Thyroid gland (tissue), 4 donors: ENCODE results near the gene ANXA8. TPM values are rescaled to one million over a fixed set of nuclear protein-coding genes. Genes with fewer than 3 reads are reported as not detected.
"Not testable (repeated sequence)": the region's sequence is repeated elsewhere in the genome, so short reads cannot be mapped to it uniquely, and the experiment has no call there.

Experiments used
- DNase-seq, 2 donors: peaks; one replicate each; pipeline ENCODE4 v3.0.0-alpha.2; 2019
- H3K27ac ChIP-seq, 3 donors: fragments of 200-600 bp; sonication (generic); 1 replicate in 2 of 3; 2 replicates in 1 of 3; pipeline ENCODE4 v1.5.1; 2016 to 2019; ENCODE audit warnings: mild to moderate bottlenecking in 1 of 3, moderate library complexity in 1 of 3
- H3K27me3 ChIP-seq: fragments of 200-600 bp; sonication (generic); one replicate; pipeline ENCODE4 v1.5.1; 2019
- H3K36me3 ChIP-seq, 2 donors: fragments of 200-600 bp; sonication (generic); one replicate each; pipeline ENCODE4 v1.5.1; 2016 to 2019
- H3K4me1 ChIP-seq, 2 donors: fragments of 200-600 bp; sonication (generic); one replicate each; pipeline ENCODE4 v1.5.1; 2017 to 2019
- H3K4me3 ChIP-seq, 3 donors: fragments of 200-600 bp; sonication (generic); replicated peaks in 1 of 3; 1 replicate in 2 of 3; 2 replicates in 1 of 3; pipeline ENCODE4 v1.5.1; 2016; ENCODE audit warnings: mild to moderate bottlenecking in 1 of 3
- H3K9me3 ChIP-seq: fragments of 200-600 bp; sonication (generic); one replicate; pipeline ENCODE4 v1.5.1; 2017
- POLR2A ChIP-seq, 2 donors: fragments of 450-650 bp; IDR thresholded peaks; one replicate each; pipeline ENCODE4 v1.6.1; 2017; ENCODE audit warnings: antibody characterized with exemption in 2 of 2, mild to moderate bottlenecking in 2 of 2, moderate library complexity in 1 of 2
- WGBS, 2 donors: methylation state at CpG; one replicate each; pipeline ENCODE4 v1.1.5; 2017; 5-methylcytosine and 5-hydroxymethylcytosine counted together
- intact Hi-C: fragments of 100-400 bp; cut with DNase I; formaldehyde crosslinking; loops from one replicate; pipeline ENCODE4 v1.15.1; 2023
- total RNA-seq, 4 donors: library from RNA; depleted of rRNA; stranded (reverse); fragments of >200 nt; gene quantifications; one replicate each; pipeline ENCODE4 v1.2.3, GENCODE V29; 2016
- TF ChIP-seq, protein P1 (sequence below), 6 experiments: fragments of 200-600 bp in 3 of 6; fragments of 450-650 bp in 3 of 6; sonication (generic) in 3 of 6; IDR thresholded peaks; one replicate each; pipeline ENCODE4 v1.5.1; 2016 to 2019; ENCODE audit warnings: antibody characterized with exemption in 6 of 6, mild to moderate bottlenecking in 2 of 6, inconsistent platforms in 1 of 6, moderate library complexity in 1 of 6

The ANXA8 gene
- total RNA-seq, 4 donors from 2014 or later, result 0.40 TPM; not detected in 3

GRCh38 chr10:47456079-47456785, 27.7 kb downstream of the ANXA8 start:
- intact Hi-C loops, result no loop called here
- WGBS, 2 donors, result 82 to 83% methylated on average over 6 to 8 of the region's 8 CpGs
- no peak for TF ChIP-seq POLR2A (IDR thresholded peaks at IDR 0.05)
- TF ChIP-seq, protein P1, sequence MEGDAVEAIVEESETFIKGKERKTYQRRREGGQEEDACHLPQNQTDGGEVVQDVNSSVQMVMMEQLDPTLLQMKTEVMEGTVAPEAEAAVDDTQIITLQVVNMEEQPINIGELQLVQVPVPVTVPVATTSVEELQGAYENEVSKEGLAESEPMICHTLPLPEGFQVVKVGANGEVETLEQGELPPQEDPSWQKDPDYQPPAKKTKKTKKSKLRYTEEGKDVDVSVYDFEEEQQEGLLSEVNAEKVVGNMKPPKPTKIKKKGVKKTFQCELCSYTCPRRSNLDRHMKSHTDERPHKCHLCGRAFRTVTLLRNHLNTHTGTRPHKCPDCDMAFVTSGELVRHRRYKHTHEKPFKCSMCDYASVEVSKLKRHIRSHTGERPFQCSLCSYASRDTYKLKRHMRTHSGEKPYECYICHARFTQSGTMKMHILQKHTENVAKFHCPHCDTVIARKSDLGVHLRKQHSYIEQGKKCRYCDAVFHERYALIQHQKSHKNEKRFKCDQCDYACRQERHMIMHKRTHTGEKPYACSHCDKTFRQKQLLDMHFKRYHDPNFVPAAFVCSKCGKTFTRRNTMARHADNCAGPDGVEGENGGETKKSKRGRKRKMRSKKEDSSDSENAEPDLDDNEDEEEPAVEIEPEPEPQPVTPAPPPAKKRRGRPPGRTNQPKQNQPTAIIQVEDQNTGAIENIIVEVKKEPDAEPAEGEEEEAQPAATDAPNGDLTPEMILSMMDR (IDR thresholded peaks at IDR 0.05), result no peak

GRCh38 chr10:47455350-47456078, 28.4 kb downstream of the ANXA8 start:
- H3K9me3 ChIP-seq, H3K27ac ChIP-seq, H3K36me3 ChIP-seq, DNase-seq, intact Hi-C loops, H3K4me1 ChIP-seq, H3K27me3 ChIP-seq, H3K4me3 ChIP-seq: not testable (repeated sequence)
- 73 to 77% methylated on average over 8 to 9 of the region's 9 CpGs for WGBS, 2 donors

More at GRCh38 chr10:47456079-47456785, 27.7 kb downstream of the ANXA8 start:
- Histone ChIP-seq H3K36me3 (no peaks in the 10 kb centered on the region), H3K27ac (no peak overlapping the region), H3K27me3 (no peaks in the 10 kb centered on the region), H3K4me1 (no peaks in the 10 kb centered on the region), H3K4me3 (no peak overlapping the region), H3K9me3 (no peaks in the 10 kb centered on the region)
- DNase-seq, result no peak

GRCh38 chr10:47454780-47455058, 29.2 kb downstream of the ANXA8 start:
- Histone ChIP-seq H3K4me3 (no peak overlapping the region), H3K9me3 (no peaks in the 10 kb centered on the region), H3K27ac (no peak overlapping the region), H3K27me3 (no peaks in the 10 kb centered on the region), H3K4me1 (no peaks in the 10 kb centered on the region), H3K36me3 (no peaks in the 10 kb centered on the region)
- intact Hi-C loops, result no loop called here
- no peak for DNase-seq
- WGBS, 2 donors, result 82 to 86% methylated on average over 3 of the region's 3 CpGs
- TF ChIP-seq, protein P1 (IDR thresholded peaks at IDR 0.05), result no peak
- no peak for TF ChIP-seq POLR2A (IDR thresholded peaks at IDR 0.05)

GRCh38 chr10:47454008-47454779, 29.7 kb downstream of the ANXA8 start:
- Histone ChIP-seq H3K36me3 (no peaks in the 10 kb centered on the region), H3K9me3 (no peaks in the 10 kb centered on the region), H3K27me3 (no peaks in the 10 kb centered on the region), H3K4me3 (no peak overlapping the region), H3K27ac (no peak overlapping the region), H3K4me1 (no peaks in the 10 kb centered on the region)
- intact Hi-C loops, result no loop called here
- TF ChIP-seq, protein P1 (IDR thresholded peaks at IDR 0.05), result no peak
- no peak for TF ChIP-seq POLR2A (IDR thresholded peaks at IDR 0.05)
- 80 to 81% methylated on average over 7 to 9 of the region's 10 CpGs for WGBS, 2 donors
- no peak for DNase-seq

GRCh38 chr10:47453141-47454007, 30.5 kb downstream of the ANXA8 start:
- intact Hi-C loops, result no loop called here
- TF ChIP-seq, protein P1 (IDR thresholded peaks at IDR 0.05), result no peak
- TF ChIP-seq POLR2A (IDR thresholded peaks at IDR 0.05), result no peak
- H3K27ac ChIP-seq, result no peak overlapping the region
- H3K9me3 ChIP-seq, result no peaks in the 10 kb centered on the region
- no peak for DNase-seq
- no peaks in the 10 kb centered on the region for H3K36me3 ChIP-seq
- no peaks in the 10 kb centered on the region for H3K27me3 ChIP-seq
- 74 to 87% methylated on average over 7 of the region's 7 CpGs for WGBS, 2 donors
- H3K4me3 ChIP-seq, result no peak overlapping the region
- no peaks in the 10 kb centered on the region for H3K4me1 ChIP-seq
